ENCODE results near the gene RCAN1.

The RCAN1 gene

DNA sequence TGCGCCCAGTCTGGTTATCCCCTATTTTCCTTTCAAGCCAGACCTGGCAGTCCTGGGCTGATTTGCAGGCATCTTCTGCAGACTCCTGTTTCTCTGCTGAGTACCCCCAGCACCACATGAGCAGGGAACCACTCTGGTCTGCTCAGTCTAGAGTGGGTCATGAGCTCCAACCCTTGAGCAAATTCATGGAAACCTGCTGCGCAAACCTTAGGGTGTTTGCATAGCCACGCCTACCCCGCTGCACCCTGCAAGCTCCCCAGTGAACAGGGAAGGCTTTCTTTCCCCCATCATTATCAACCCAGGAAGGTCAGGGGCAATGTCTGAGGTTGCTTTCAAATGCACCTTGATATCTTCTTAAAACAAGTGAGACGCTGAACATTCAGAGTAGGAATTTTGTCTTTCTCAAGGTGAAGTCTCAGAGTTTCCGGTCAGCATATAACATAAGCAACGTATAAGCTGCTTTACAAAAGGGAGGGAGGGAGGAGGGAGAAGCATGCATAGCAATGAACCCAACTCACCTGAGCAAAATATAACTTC, 91.8 kb downstream of the RCAN1 start:
- Histone ChIP-seq H3K4me3 (ENCODE audit: low read depth, low read length) (no peak overlapping the region), H3K9ac (ENCODE audit: low read depth, low read length) (no peak overlapping the region), H3K9me3 (ENCODE audit: control insufficient read depth, insufficient read depth, low read length) (no peaks in the 10 kb centered on the region), H3K27me3 (ENCODE audit: control insufficient read depth, insufficient read depth, low read length) (peaks cover 6% of the 10 kb centered on the region; the same call in 1 of the 2 replicates), H3K4me1 (ENCODE audit: control insufficient read depth, insufficient read depth, low read length) (peaks cover 50% of the 10 kb centered on the region), H3K36me3 (ENCODE audit: control insufficient read depth, insufficient read depth, low read length) (no peaks in the 10 kb centered on the region), H3K27ac (ENCODE audit: low read depth, low read length) (peak overlapping the region; percentile 15)

DNA sequence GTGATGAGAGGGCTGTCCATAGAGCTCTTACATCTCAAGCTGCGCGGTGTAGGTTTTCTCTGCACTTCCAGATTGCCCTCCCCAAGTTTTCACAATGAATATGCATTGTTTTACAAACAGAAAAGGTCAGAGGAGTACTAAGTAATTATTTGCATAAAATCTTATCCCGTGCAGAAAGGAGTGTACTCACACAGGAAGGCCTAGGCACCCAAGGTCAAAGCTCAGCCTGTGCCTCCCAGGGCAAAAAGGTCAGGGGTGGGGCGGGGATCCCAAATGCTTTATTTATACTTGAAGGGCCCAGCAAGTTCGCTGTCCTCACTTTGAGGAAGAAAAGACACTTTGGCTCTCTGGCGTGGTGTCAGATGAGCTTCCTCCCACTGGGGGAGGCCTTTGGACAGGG, 92.6 kb downstream of the RCAN1 start:
- no peaks in the 10 kb centered on the region for H3K9me3 ChIP-seq (ENCODE audit: control insufficient read depth, insufficient read depth, low read length)
- no peak overlapping the region for H3K27ac ChIP-seq (ENCODE audit: low read depth, low read length)
- H3K36me3 ChIP-seq (ENCODE audit: control insufficient read depth, insufficient read depth, low read length), result no peaks in the 10 kb centered on the region
- H3K4me3 ChIP-seq (ENCODE audit: low read depth, low read length), result no peak overlapping the region
- no peak overlapping the region for H3K9ac ChIP-seq (ENCODE audit: low read depth, low read length)
- H3K27me3 ChIP-seq (ENCODE audit: control insufficient read depth, insufficient read depth, low read length), result peaks cover 6% of the 10 kb centered on the region; the same call in 1 of the 2 replicates
- peaks cover 47% of the 10 kb centered on the region for H3K4me1 ChIP-seq (ENCODE audit: control insufficient read depth, insufficient read depth, low read length)

DNA sequence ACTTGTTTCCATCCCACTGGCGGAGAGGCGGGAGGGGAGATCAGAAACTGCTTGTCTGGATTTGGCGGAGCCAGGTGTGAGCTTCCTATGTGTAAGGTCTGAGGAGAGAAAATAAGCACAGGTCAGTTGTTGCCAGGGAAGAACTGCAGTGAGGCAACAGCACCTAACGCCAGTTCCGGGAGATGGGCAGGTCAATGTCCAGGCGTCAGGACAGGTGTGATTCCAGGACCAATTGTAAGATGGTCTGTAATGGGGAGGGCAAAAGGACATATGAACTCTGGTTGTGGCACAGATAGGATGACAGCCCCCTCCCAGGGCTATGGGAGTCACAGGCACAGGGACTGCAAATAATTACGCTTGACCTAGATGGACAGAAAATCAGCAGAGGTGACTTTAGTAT, 93.4 kb downstream of the RCAN1 start:
- no peaks in the 10 kb centered on the region for H3K9me3 ChIP-seq (ENCODE audit: control insufficient read depth, insufficient read depth, low read length)
- no peak overlapping the region for H3K27ac ChIP-seq (ENCODE audit: low read depth, low read length)
- no peak overlapping the region for H3K4me3 ChIP-seq (ENCODE audit: low read depth, low read length)
- no peak overlapping the region for H3K9ac ChIP-seq (ENCODE audit: low read depth, low read length)
- H3K4me1 ChIP-seq (ENCODE audit: control insufficient read depth, insufficient read depth, low read length), result peaks cover 41% of the 10 kb centered on the region
- no peaks in the 10 kb centered on the region for H3K36me3 ChIP-seq (ENCODE audit: control insufficient read depth, insufficient read depth, low read length)
- H3K27me3 ChIP-seq (ENCODE audit: control insufficient read depth, insufficient read depth, low read length), result peaks cover 6% of the 10 kb centered on the region; the same call in 1 of the 2 replicates

DNA sequence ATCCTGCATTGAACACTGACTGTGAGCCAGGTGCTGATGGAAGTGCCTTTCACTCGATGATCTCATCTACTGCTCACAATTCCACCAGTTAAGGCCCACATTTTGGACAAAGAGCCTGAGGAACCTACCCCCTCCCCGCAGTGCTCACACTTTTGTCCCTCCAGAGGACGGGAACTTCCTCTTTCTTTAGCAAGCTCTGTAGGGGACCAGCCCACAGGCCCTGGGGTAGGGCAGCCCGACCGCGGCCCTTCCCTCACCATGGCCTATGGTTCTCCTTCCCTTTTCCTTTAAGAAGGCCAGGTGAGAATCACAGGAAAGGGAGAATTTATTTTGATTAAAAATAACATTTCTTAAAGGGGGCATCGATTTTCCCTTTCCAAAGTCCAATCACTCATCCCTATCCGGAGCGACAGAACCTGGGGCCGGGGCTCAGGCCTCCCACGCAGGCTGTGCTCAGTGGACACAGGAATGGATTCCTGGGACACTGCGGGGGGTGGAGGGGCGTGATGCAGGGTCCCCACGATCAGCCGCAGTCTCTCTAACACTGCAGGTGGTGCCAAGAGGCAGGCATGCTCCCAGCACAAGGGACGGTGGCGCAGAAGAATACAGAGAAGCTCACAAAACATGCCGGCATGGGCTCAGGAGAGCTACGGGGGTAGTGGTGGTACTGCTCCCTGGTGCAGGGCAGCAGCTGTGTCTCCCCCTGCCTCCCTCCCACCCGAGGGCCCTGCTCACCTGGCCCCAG, 94.0 kb downstream of the RCAN1 start:
- Histone ChIP-seq H3K4me1 (ENCODE audit: control insufficient read depth, insufficient read depth, low read length) (peaks cover 35% of the 10 kb centered on the region), H3K27ac (ENCODE audit: low read depth, low read length) (no peak overlapping the region), H3K4me3 (ENCODE audit: low read depth, low read length) (no peak overlapping the region), H3K9me3 (ENCODE audit: control insufficient read depth, insufficient read depth, low read length) (no peaks in the 10 kb centered on the region), H3K9ac (ENCODE audit: low read depth, low read length) (no peak overlapping the region), H3K27me3 (ENCODE audit: control insufficient read depth, insufficient read depth, low read length) (peaks cover 6% of the 10 kb centered on the region; the same call in 1 of the 2 replicates), H3K36me3 (ENCODE audit: control insufficient read depth, insufficient read depth, low read length) (no peaks in the 10 kb centered on the region)

DNA sequence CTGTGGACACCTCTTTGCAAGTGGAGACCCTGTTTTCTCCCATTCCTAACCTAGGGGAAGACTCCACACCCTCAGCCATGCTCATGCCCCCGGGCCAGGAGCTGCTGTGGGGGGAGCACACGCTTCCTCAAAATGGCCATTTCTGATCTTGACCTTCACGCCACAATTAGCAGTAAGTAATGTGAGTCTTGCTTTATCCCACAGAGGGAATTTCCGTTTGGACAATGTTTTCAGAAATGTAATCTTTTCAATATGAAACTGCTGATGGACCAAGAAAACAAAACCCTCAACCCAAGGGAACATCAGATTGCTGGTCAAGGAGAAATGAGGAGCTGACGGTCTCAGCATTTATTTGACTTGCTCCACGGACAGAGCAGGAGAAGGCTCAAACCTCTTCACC, 94.6 kb downstream of the RCAN1 start:
- no peaks in the 10 kb centered on the region for H3K9me3 ChIP-seq (ENCODE audit: control insufficient read depth, insufficient read depth, low read length)
- H3K9ac ChIP-seq (ENCODE audit: low read depth, low read length), result no peak overlapping the region
- no peak overlapping the region for H3K4me3 ChIP-seq (ENCODE audit: low read depth, low read length)
- H3K27me3 ChIP-seq (ENCODE audit: control insufficient read depth, insufficient read depth, low read length), result peaks cover 6% of the 10 kb centered on the region; the same call in 1 of the 2 replicates
- peaks cover 28% of the 10 kb centered on the region for H3K4me1 ChIP-seq (ENCODE audit: control insufficient read depth, insufficient read depth, low read length)
- H3K27ac ChIP-seq (ENCODE audit: low read depth, low read length), result no peak overlapping the region
- H3K36me3 ChIP-seq (ENCODE audit: control insufficient read depth, insufficient read depth, low read length), result no peaks in the 10 kb centered on the region

DNA sequence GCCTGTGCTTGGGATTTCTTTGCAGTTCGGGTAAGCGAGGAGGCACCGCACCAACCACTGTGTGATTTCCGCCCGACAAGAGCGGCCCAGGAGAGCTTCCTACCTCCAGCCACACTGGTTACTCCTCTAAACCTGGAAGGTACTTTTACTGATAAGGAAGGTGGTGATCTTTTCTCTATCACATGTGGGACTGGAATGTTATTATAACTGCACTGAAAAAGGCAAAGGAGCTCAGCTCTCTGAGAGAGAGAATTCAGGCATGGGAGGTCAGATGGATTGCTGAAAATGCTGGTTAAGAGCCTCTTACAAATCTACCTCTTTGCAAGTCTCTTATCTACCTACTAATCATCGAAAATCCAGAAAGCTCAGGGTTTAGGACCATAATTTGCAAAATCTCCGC, 95.2 kb downstream of the RCAN1 start:
- Histone ChIP-seq H3K9ac (ENCODE audit: low read depth, low read length) (no peak overlapping the region), H3K27me3 (ENCODE audit: control insufficient read depth, insufficient read depth, low read length) (0 out of 2 replicates have a peak, but pooled peaks cover under 1% of the 10 kb centered on the region), H3K27ac (ENCODE audit: low read depth, low read length) (no peak overlapping the region), H3K9me3 (ENCODE audit: control insufficient read depth, insufficient read depth, low read length) (no peaks in the 10 kb centered on the region), H3K4me3 (ENCODE audit: low read depth, low read length) (no peak overlapping the region), H3K36me3 (ENCODE audit: control insufficient read depth, insufficient read depth, low read length) (no peaks in the 10 kb centered on the region), H3K4me1 (ENCODE audit: control insufficient read depth, insufficient read depth, low read length) (peaks cover 23% of the 10 kb centered on the region)

DNA sequence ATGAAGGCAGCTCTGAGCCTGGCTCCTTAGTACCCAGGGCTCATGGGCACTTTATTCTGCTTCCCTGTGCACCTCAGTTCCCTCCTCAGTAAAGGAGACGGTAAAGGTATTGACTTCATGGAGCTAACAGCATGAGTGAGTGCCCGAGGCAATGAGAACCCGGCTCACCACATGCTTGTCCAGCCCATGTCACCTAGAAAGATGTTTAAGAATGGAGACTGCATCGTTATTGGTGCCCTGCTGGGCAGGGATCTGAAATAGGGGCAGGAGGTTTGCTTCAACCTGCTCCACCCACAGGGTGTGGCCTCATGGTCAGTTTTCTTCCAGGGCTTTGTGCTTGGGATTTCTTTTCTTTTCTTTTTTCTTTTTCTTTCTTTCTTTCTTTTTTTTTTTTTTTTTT, 95.9 kb downstream of the RCAN1 start:
- H3K36me3 ChIP-seq (ENCODE audit: control insufficient read depth, insufficient read depth, low read length), result no peaks in the 10 kb centered on the region
- H3K4me3 ChIP-seq (ENCODE audit: low read depth, low read length), result no peak overlapping the region
- H3K27ac ChIP-seq (ENCODE audit: low read depth, low read length), result no peak overlapping the region
- no peaks in the 10 kb centered on the region for H3K9me3 ChIP-seq (ENCODE audit: control insufficient read depth, insufficient read depth, low read length)
- H3K9ac ChIP-seq (ENCODE audit: low read depth, low read length), result no peak overlapping the region
- H3K4me1 ChIP-seq (ENCODE audit: control insufficient read depth, insufficient read depth, low read length), result peaks cover 19% of the 10 kb centered on the region
- no peaks in the 10 kb centered on the region for H3K27me3 ChIP-seq (ENCODE audit: control insufficient read depth, insufficient read depth, low read length)

DNA sequence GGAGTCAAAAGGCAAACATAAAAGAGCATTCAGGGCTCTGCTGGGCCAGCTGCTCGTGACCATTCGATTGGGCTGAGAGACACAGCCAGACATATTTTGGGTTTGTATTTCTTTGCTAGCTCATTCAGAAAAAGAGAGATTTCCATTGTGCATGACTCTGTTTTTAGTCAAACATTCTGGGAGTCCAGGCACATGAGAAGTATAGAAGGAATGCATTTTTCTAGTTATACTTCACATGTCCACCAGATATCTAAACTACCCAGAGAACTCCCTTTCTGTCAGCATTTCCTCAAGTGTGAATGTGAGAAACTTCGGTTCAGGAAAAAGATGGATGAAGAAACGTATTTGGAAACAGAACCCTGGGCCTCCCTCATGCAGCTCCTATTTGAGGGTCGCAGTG, 96.6 kb downstream of the RCAN1 start:
- Histone ChIP-seq H3K27me3 (ENCODE audit: control insufficient read depth, insufficient read depth, low read length) (no peaks in the 10 kb centered on the region), H3K9me3 (ENCODE audit: control insufficient read depth, insufficient read depth, low read length) (no peaks in the 10 kb centered on the region), H3K4me1 (ENCODE audit: control insufficient read depth, insufficient read depth, low read length) (peaks cover 16% of the 10 kb centered on the region), H3K4me3 (ENCODE audit: low read depth, low read length) (no peak overlapping the region), H3K9ac (ENCODE audit: low read depth, low read length) (no peak overlapping the region), H3K27ac (ENCODE audit: low read depth, low read length) (no peak overlapping the region), H3K36me3 (ENCODE audit: control insufficient read depth, insufficient read depth, low read length) (no peaks in the 10 kb centered on the region)

DNA sequence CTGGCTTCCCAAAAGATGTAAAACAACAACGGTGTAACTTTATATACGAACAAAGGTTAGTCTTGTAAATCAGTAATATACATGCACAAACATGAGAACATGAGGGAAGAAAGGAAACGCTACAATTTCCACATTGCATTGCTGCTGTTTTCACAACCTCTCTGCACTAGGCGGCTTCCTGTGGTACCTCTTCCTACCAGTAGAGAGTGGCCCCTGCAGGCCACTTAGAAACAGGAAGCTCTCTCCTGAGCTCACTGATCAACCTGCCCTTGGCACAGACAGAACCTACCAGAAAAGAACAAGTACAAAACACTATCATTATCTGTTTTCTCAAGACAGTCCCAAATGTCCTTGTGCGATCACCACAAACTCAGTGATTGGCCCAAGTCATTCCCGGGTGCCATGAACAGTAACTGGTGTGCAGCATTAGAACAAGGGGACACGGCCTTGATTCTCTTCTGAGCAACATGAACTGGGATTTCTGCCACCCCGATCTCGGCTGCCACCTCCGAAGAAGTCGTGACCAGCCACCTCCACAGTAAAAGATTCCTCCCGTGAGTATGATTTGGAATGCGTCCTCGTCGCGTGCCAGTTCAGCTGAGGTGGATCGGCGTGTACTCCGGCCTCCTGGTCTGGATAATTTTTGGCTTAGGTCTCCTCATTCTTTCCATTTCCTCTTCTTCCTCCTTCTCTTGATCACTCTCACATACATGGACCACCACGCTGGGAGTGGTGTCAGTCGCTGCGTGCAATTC, 97.2 kb downstream of the RCAN1 start:
- H3K27me3 ChIP-seq (ENCODE audit: control insufficient read depth, insufficient read depth, low read length), result no peaks in the 10 kb centered on the region
- no peaks in the 10 kb centered on the region for H3K9me3 ChIP-seq (ENCODE audit: control insufficient read depth, insufficient read depth, low read length)
- H3K4me1 ChIP-seq (ENCODE audit: control insufficient read depth, insufficient read depth, low read length), result peaks cover 10% of the 10 kb centered on the region
- H3K9ac ChIP-seq (ENCODE audit: low read depth, low read length), result no peak overlapping the region
- no peaks in the 10 kb centered on the region for H3K36me3 ChIP-seq (ENCODE audit: control insufficient read depth, insufficient read depth, low read length)
- H3K4me3 ChIP-seq (ENCODE audit: low read depth, low read length), result no peak overlapping the region
- H3K27ac ChIP-seq (ENCODE audit: low read depth, low read length), result no peak overlapping the region

DNA sequence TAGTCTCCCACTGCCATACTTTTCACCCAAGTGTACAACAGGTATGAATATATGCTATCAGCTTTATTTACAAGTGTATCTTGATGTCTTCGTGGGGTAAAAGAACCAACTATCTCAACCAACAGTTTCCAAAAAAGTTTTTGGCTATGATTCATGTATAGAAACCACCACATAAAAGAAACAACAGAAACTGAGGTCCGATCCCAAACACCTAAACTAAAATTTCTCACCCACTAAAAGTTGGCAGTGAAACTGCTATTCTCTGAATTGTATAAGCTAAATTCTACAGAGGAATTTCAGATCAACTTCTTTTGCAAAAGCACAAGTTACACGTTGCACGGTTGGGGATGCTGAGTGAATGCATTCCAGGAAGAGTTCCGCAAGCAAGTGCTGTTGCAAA, 97.9 kb downstream of the RCAN1 start:
- no peak overlapping the region for H3K27ac ChIP-seq (ENCODE audit: low read depth, low read length)
- H3K4me3 ChIP-seq (ENCODE audit: low read depth, low read length), result no peak overlapping the region
- H3K9me3 ChIP-seq (ENCODE audit: control insufficient read depth, insufficient read depth, low read length), result no peaks in the 10 kb centered on the region
- H3K36me3 ChIP-seq (ENCODE audit: control insufficient read depth, insufficient read depth, low read length), result no peaks in the 10 kb centered on the region
- no peak overlapping the region for H3K9ac ChIP-seq (ENCODE audit: low read depth, low read length)
- H3K27me3 ChIP-seq (ENCODE audit: control insufficient read depth, insufficient read depth, low read length), result no peaks in the 10 kb centered on the region
- H3K4me1 ChIP-seq (ENCODE audit: control insufficient read depth, insufficient read depth, low read length), result peaks cover 6% of the 10 kb centered on the region; the same call in 1 of the 2 replicates

DNA sequence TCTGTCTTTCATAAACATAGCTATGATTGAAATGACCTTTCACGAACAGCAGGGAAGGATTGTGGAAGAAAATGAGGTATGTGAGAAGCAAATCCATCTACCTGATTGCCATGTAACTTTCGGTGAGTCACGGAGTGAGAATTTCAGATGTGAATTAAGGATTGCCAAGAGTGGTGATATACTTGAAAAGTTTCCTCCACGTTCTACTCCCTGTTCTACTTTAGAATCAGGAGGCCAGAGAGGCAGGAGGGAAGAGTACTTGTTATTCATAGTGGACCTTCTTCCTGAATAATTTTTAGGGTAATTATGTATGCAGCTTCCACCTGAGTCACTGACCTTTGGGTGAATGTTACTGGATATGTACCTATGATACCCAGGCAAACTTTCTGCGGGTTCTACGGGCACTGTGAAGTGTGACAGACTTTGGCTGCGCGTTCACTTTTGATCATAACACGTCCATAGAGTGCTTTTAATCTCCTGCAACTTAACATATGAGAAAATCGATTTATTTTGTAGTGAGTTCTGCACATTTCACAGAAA, 100.3 kb downstream of the RCAN1 start:
- no peaks in the 10 kb centered on the region for H3K36me3 ChIP-seq (ENCODE audit: control insufficient read depth, insufficient read depth, low read length)
- H3K9ac ChIP-seq (ENCODE audit: low read depth, low read length), result no peak overlapping the region
- no peaks in the 10 kb centered on the region for H3K4me1 ChIP-seq (ENCODE audit: control insufficient read depth, insufficient read depth, low read length)
- no peaks in the 10 kb centered on the region for H3K27me3 ChIP-seq (ENCODE audit: control insufficient read depth, insufficient read depth, low read length)
- no peak overlapping the region for H3K27ac ChIP-seq (ENCODE audit: low read depth, low read length)
- no peak overlapping the region for H3K4me3 ChIP-seq (ENCODE audit: low read depth, low read length)
- no peaks in the 10 kb centered on the region for H3K9me3 ChIP-seq (ENCODE audit: control insufficient read depth, insufficient read depth, low read length)

All from HUES48 (cell line).